PFSK-1 (cell line): ENCODE measurements around the gene PRKRIP1.

Experiments used
- REST ChIP-seq, 2 experiments: IDR thresholded peaks; 2 replicates each; pipeline versions ENCODE4 v1.6.1 to v1.8.0; 2011 to 2012; ENCODE audit warnings: low read depth in 2 of 2, low read length in 2 of 2, control low read depth in 1 of 2, inconsistent platforms in 1 of 2, mild to moderate bottlenecking in 1 of 2, moderate library complexity in 1 of 2; ENCODE audit not compliant: insufficient read depth in 1 of 2
- SIN3A ChIP-seq: IDR thresholded peaks from 2 replicates; pipeline ENCODE4 v1.6.1; 2012; ENCODE audit warnings: mild to moderate bottlenecking, low read length, moderate library complexity, borderline replicate concordance; ENCODE audit not compliant: insufficient read depth

DNA sequence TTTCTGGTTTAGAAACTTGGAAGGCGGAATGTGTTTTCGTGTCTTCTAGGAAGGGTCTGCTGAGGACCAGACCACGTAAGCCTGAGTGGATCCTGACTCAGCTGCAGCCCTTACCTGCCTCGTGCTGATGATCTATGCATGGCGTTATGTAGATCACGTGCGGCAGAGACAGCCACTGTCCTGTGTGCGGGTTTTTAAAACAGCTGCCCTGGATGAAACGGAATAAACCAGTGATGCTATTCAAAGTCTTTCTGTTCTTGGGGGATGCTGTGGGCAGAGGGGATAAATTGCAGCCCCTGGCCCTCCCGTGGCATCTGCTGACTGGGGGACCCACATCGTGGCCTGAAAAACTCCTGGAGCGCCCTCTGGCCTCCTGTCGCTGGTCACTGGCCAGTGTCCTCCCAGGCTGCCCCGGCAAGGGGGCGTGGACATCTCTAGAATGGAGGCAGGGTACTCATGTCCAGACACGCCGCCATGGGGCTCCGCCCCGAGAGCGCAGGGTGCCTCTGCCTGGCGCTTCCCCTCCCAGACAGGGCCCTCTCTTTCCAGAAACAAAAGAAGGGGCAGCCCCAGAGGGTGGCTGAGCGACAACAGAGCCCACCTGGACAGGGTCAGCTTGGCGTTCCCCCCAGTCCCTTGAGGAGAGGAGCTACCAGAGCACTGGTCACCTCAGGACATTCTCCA lies 55.4 kb downstream of the PRKRIP1 start:
- TF ChIP-seq REST (IDR thresholded peaks at IDR 0.05; ENCODE audit: insufficient read depth in 1 of 2, low read depth in 2 of 2, low read length in 2 of 2), result no peak
- no peak for TF ChIP-seq SIN3A
